LNCAP (cell line): Measurements from ENCODE around the gene IL34.

Experiments used
- CTCF ChIP-seq: fragments of 450-650 bp; IDR thresholded peaks from 2 replicates; pipeline ENCODE4 v1.5.1; 2017; ENCODE audit warnings: mild to moderate bottlenecking

IL34 gene

GRCh38 chr16:70658921-70659320 lies 12.6 kb downstream of the IL34 start:
- no peak for TF ChIP-seq CTCF

- no peak for TF ChIP-seq CTCF
Observed at GRCh38 chr16:70659546-70659945, 13.2 kb downstream of the IL34 start.

GRCh38 chr16:70659953-70660671 lies 13.8 kb downstream of the IL34 start:
- TF ChIP-seq CTCF = no peak

GRCh38 chr16:70660672-70661350 lies 14.5 kb downstream of the IL34 start:
- no peak for TF ChIP-seq CTCF

- no peak for TF ChIP-seq CTCF
Observed at GRCh38 chr16:70661534-70661917, 15.2 kb downstream of the IL34 start.

GRCh38 chr16:70661918-70662641 lies 15.7 kb downstream of the IL34 start:
- no peak for TF ChIP-seq CTCF

GRCh38 chr16:70662991-70663523 lies 16.7 kb downstream of the IL34 start:
- TF ChIP-seq CTCF = no peak
